ENCODE measurements around the gene CNGA2. TPM values are rescaled to one million over a fixed set of nuclear protein-coding genes. Genes with fewer than 3 reads are reported as not detected.

The CNGA2 gene
- total and polyA plus RNA-seq, 10 of the 15 experiments (the other 5 are each of a cell fraction or from before 2014, with no cell fraction given) = not detected

GRCh38 chrX:151694121-151694520 lies 40.4 kb upstream of the CNGA2 start (continued):
- TF ChIP-seq NFYA (IDR thresholded peaks at IDR 0.05; ENCODE audit: borderline replicate concordance, low read depth, low read length) = no peak
- no peak for TF ChIP-seq CTCF (IDR thresholded peaks at IDR 0.05 in 2 of 3, conservative IDR thresholded peaks at IDR 0.05 in 1 of 3; ENCODE audit: control insufficient read depth in 2 of 3, extremely low read depth in 1 of 3, insufficient read depth in 1 of 3, low read depth in 3 of 3, low read length in 3 of 3)
- TF ChIP-seq PKNOX1 (IDR thresholded peaks at IDR 0.05) = no peak
- no peak for TF ChIP-seq YY1 (IDR thresholded peaks at IDR 0.05; ENCODE audit: low read depth, low read length)
- TF ChIP-seq IRF4 (IDR thresholded peaks at IDR 0.05; ENCODE audit: low read depth, low read length) = no peak
- no peak for TF ChIP-seq SUPT20H (IDR thresholded peaks at IDR 0.05; ENCODE audit: borderline replicate concordance, control insufficient read depth, low read depth, low read length)
- TF ChIP-seq POLR2A (IDR thresholded peaks at IDR 0.05; ENCODE audit: low read depth, low read length) = no peak

- ATAC-seq (no peak), DNase-seq (ENCODE audit: low read depth, low spot score) (no peak), FAIRE-seq (no peak)
- ChIA-PET POLR2A (no interaction called here), SMC1A (ENCODE audit: uncharacterized antibody, unreplicated experiment) (no interaction called here), RAD21 (ENCODE audit: unreplicated experiment) (no interaction called here), CTCF (no interaction called here)
- Histone ChIP-seq H2AFZ (ENCODE audit: control insufficient read depth, low read depth, low read length) (no peak within 1 kb of the TSS), H3K4me2 (ENCODE audit: control insufficient read depth, insufficient read depth) (no peak within 1 kb of the TSS), H3K27me3 (replicated peaks in 1 of 2; ENCODE audit: control insufficient read depth in 2 of 2, insufficient read depth in 2 of 2, low read length in 1 of 2) (no peaks in the 10 kb centered on the region), H3K79me2 (ENCODE audit: control insufficient read depth, insufficient read depth, low read length) (no peaks in the 10 kb centered on the region), H3K4me3 (no peak within 1 kb of the TSS), H4K20me1 (ENCODE audit: control insufficient read depth, insufficient read depth) (no peaks in the 10 kb centered on the region), H3K36me3 (ENCODE audit: control insufficient read depth in 2 of 2, insufficient read depth in 2 of 2, low read length in 1 of 2) (no peaks in the 10 kb centered on the region), H3K4me1 (ENCODE audit: control insufficient read depth, insufficient read depth, low read length) (no peaks in the 10 kb centered on the region), H3K9me3 (replicated peaks; ENCODE audit: control insufficient read depth, insufficient read depth, low read length) (no peaks in the 10 kb centered on the region), H3K27ac (ENCODE audit: control insufficient read depth, insufficient read depth) (no peak within 1 kb of the TSS), H3K9ac (ENCODE audit: control insufficient read depth, insufficient read depth, low read length) (no peak within 1 kb of the TSS)
- in situ Hi-C loops (cut with MboI) = loop anchor here (25.0 kb wide), 1 partner anchor 933 kb away; no protein-coding TSS in a partner anchor
- 61% methylated on average over 19 of the region's 100 CpGs for WGBS (ENCODE audit: insufficient coverage, insufficient replicate concordance, low lambda C conversion rate, missing lambda C conversion rate)
- BruUV-seq (replicated peaks) = no TSS peak
- intact Hi-C loops (cut with micrococcal nuclease; ENCODE audit: unreplicated experiment) = no loop called here
- no peak for TF ChIP-seq BMI1 (IDR thresholded peaks at IDR 0.05; ENCODE audit: borderline replicate concordance)
- TF ChIP-seq WRNIP1 (IDR thresholded peaks at IDR 0.05; ENCODE audit: borderline replicate concordance, low read depth, low read length) = no peak
- TF ChIP-seq HDGF (IDR thresholded peaks at IDR 0.05) = no peak
- TF ChIP-seq USF1 (IDR thresholded peaks at IDR 0.05; ENCODE audit: borderline replicate concordance, extremely low read length, insufficient read depth, low read depth, low read length) = no peak
- TF ChIP-seq RELA (IDR thresholded peaks at IDR 0.05; ENCODE audit: borderline replicate concordance, partially characterized antibody) = no peak
- no peak for TF ChIP-seq TCF3 (IDR thresholded peaks at IDR 0.05; ENCODE audit: borderline replicate concordance, insufficient read depth, low read depth, low read length)
- TF ChIP-seq BRCA1 (IDR thresholded peaks at IDR 0.05; ENCODE audit: low read depth, low read length) = no peak
- no peak for TF ChIP-seq SUZ12 (IDR thresholded peaks at IDR 0.05; ENCODE audit: unreplicated experiment)
- no peak for TF ChIP-seq ZNF207 (IDR thresholded peaks at IDR 0.05; ENCODE audit: borderline replicate concordance)
These were observed 39.6 kb upstream of the CNGA2 start, which contains the start of gene PRRG3 for GRCh38 chrX:151694661-151695582. Gene PRRG3, plus strand, starts transcription at chrX:151695458. Its CDS starts 3,357 bp downstream, at chrX:151698815.

All from GM12878 (cell line).